Ovary (tissue), 3 donors: ENCODE results near the gene GRAMD2A.

Source experiments
- POLR2A ChIP-seq: fragments of 450-650 bp; IDR thresholded peaks from one replicate; pipeline ENCODE4 v1.6.1; 2017; ENCODE audit warnings: antibody characterized with exemption, mild to moderate bottlenecking, moderate library complexity
- TF ChIP-seq, protein P1 (sequence below), 3 donors: fragments of 450-650 bp in 2 of 3; fragments of 200-600 bp in 1 of 3; IDR thresholded peaks; one replicate each; pipeline versions ENCODE4 v1.5.1 to v1.8.0; 2016 to 2022; ENCODE audit warnings: antibody characterized with exemption in 3 of 3, mild to moderate bottlenecking in 1 of 3
- donor health status: DM: no; HTN: no; CAD: no.

DNA sequence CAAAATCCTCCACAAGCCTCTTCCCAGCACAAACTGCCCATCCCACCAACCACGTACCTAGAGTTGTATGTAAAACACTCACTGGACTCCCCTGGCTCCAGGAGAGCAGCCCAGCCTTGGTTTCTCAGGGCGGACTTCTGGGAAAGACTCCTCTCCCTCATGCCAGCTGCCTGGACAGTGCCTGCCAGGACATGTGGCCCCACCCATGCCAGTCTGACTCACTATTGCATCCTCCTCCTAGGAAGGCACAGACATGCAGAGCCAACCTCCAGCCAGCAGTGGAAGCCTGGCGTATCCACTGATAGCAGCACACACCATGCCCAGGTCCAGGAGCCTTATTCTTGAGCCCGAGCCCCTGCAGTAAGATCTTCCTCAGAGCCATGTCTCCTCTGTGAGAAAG, 24.8 kb upstream of the GRAMD2A start:
- no peak for TF ChIP-seq POLR2A
- TF ChIP-seq, protein P1, sequence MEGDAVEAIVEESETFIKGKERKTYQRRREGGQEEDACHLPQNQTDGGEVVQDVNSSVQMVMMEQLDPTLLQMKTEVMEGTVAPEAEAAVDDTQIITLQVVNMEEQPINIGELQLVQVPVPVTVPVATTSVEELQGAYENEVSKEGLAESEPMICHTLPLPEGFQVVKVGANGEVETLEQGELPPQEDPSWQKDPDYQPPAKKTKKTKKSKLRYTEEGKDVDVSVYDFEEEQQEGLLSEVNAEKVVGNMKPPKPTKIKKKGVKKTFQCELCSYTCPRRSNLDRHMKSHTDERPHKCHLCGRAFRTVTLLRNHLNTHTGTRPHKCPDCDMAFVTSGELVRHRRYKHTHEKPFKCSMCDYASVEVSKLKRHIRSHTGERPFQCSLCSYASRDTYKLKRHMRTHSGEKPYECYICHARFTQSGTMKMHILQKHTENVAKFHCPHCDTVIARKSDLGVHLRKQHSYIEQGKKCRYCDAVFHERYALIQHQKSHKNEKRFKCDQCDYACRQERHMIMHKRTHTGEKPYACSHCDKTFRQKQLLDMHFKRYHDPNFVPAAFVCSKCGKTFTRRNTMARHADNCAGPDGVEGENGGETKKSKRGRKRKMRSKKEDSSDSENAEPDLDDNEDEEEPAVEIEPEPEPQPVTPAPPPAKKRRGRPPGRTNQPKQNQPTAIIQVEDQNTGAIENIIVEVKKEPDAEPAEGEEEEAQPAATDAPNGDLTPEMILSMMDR (IDR thresholded peaks at IDR 0.05) = no peak
